Endometrial microvascular endothelial cells (primary cell): ENCODE results near the gene CPEB3. TPM values are rescaled to one million over a fixed set of nuclear protein-coding genes. Genes with fewer than 3 reads are reported as not detected.
"Not testable (repeated sequence)": the region's sequence is repeated elsewhere in the genome, so short reads cannot be mapped to it uniquely, and the experiment has no call there.

Experiments used
- in situ Hi-C: cut with HindIII; loops from 2 replicates; pipeline ENCODE4 v1.10.0; 2017; ENCODE audit warnings: low sequenced_read_pairs, low pct_unique_long_range_greater_than_20kb; ENCODE audit errors: inconsistent ontology term
- total RNA-seq: library from RNA; depleted of rRNA; stranded (reverse); fragments of >200 nt; gene quantifications from one replicate; pipeline ENCODE4 v1.2.3, GENCODE V29; 2015; ENCODE audit errors: inconsistent ontology term

CPEB3 gene
- total RNA-seq, 1 donor from 2014 or later, result 0.37 TPM

DNA sequence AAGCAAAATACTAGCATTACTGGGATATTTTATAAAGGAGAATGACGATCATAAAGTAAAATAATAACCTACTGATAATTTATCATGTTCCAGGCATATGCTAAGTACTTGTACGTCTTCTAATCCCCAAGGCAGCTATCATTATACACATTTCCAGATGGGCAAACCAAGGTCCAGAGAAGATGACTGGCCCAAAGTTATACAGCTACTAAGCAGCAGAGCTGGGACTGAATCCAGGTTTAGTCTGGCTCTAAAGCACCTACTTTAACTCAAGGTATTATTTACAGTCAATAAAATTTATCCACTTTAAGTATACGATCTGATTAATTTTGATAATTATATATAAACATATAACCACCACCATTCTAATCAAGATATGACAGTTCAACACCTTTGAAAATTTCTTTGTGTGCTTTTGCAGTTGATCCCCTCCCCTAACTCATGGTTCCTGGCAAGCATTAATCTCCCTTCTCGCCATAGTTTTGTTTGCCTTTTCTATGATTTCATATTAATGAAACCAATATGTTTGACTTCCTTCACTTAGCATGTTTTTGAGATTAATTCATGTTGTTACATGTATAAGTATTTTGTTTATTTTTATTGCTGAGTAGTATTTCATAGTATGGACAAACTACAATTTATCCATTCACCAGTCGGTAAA lies 126.7 kb downstream of the CPEB3 start:
- in situ Hi-C loops, result no loop called here

DNA sequence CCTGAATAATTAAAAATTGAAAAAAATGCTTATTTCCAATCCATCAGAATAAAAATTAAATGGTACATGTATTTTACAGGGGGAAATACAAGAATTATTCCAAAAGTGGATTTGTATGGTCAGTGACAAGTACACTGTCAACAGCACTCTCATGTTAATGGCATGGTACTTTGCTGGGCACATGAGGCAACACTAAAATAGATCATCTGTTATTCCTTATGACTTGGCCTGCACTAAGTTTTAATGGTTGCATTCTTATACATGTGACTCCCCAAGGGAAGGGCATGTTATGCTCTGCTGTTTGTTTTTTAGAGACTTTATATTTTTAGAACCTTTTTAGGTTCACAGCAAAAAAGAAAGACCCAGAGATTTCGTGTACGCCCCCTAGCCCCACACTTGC lies 128.3 kb downstream of the CPEB3 start:
- in situ Hi-C loops, result no loop called here

DNA sequence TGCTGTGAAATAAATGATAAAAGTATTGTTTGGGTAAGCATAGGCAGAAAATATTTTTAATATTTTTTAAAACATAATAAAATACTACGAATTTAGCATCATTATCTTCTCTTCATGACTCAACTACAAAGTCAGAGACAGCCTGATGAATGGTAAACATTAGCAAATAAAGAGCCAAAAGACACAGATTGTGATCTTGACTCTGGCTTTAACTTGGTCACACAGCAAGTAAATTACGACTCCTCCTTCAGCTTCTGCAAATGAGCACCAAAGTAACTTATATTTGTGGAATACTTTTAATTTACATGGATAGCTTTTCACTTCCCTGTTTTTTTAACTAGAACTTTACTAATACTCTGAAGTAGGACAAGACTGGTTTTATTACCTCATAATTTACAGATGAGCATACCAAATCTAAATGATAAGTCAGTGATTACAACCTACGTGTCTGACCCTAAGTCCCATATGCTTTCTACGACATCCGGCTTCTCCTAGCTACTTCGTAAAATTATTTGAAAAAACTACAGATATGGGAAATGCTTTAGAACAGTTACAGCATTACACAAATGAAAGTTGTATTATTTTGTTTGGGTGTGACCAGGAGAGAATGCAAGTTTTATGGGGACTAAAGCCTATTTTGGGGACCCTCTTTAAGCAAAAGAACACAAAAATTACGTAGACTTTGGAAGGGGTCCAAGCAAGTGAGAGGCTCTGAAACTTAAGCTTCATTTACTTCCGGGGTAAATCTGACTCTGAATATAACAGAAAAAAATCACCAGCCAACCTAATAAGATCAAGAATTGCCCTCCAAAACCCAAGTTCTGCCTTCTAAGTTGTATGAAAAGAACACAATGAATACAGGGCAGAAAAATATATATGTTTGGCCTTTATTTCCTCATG lies 133.8 kb downstream of the CPEB3 start:
- in situ Hi-C loops, result no loop called here

DNA sequence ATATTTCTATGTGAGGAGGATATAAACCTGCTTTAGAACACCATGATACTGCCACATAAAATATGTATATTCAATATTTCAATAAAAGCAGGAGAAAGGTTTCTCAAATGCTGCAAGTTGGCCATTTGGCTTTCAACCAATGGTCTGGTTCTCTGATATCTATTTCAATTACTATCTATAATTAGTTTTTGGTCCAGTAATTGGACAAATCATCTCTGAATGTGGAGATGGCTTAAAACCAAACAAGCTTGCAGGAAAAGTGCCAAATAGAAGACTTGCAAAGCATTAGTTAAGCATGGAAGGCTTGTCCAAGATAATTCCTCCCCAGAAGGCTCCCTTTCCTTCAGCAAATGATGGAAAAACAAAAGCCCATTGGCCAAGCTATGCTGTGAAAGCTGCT lies 140.1 kb downstream of the CPEB3 start:
- in situ Hi-C loops, result no loop called here

DNA sequence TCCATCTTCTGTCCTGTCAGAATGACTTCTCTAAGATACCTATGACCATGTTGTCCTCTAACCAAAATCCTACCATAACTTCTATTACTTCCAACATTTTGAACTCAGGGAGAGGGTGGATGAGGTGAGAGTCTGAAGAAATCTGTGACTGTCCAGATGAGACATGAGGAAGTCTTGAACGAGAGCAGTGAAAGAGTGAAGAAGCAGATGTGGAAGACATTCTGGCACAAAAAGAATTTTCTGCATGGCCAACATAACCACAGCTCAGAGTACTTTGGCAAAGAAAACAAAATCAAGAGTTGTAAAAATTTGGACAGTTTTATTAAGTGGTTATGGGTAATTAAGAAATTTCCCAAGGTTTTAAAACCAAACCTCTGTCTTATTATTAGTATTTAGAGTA lies 141.6 kb downstream of the CPEB3 start:
- in situ Hi-C loops, result no loop called here

DNA sequence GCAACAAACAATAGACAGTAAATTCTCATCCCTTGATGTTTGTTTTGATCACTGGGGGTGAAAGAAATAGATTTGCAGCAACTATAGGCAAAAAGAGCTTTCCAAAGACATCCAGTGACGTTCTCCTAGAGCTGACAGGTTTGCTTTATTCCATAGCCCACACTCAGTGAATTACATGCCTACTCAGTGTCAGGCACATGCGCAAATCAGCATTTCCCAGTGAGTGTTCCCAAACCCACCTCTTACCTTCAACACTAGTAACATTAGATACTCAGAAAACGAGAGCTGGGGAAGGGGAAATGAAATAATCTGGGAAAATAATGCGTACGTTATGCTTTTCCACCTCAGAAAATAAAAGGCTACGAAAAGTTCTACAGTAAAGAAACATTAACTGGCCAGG lies 144.1 kb downstream of the CPEB3 start:
- in situ Hi-C loops, result no loop called here

DNA sequence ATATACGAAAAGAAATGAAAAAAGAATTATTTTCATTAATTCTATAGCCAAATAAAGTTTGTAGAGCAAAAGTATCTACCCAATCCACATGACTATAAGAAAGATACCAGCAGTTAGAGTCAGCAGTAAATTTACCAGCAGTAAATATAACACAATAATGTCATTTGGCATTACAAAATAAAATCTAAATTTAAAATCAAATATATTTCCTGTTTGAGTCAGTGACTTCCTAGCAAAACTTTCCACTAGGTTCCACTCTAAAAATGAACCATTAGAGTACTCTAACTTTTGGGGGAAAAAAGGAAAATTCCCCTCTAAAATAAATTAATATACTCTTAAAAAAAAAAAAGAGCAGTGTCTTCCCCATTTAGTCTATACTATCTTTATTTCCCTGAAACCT lies 144.8 kb downstream of the CPEB3 start:
- in situ Hi-C loops, result no loop called here

DNA sequence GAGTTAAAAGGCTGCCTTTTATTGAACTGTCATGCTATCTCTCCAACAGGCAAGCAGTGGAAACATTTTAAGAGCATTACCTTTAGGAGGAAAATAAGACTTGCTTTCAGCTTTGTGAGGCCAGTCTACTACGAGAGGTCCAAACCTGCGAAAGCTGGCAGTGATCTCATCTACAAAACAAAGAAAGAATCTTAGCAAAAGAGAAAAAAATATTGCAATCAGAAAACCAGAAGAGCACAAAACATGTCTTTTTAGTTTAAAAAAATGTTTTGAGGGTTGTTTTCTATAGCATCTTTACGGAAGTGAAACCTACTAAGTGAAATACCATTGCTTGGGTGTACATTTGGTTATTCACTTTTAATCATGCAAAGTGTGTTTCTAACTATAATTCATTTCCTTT lies 147.9 kb downstream of the CPEB3 start:
- in situ Hi-C loops, result no loop called here

DNA sequence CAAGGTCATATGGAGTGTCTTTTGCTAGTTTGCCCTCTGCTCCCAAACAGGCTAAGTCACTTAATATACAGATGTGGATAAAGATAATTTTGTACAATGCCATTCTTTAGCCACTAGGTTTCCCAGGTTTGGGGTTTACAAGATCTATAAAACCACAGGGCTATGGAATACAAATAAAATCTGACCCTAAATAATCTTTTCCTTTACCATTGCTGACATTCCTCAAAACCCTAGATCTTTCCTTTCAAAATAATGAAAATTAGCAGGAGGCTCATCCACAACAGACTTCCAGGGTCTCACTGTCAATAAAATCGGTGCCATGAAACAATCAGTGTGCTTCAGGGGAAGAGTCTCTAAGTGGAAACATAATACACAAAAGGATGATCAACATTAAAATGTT lies 148.4 kb downstream of the CPEB3 start:
- in situ Hi-C loops, result no loop called here

DNA sequence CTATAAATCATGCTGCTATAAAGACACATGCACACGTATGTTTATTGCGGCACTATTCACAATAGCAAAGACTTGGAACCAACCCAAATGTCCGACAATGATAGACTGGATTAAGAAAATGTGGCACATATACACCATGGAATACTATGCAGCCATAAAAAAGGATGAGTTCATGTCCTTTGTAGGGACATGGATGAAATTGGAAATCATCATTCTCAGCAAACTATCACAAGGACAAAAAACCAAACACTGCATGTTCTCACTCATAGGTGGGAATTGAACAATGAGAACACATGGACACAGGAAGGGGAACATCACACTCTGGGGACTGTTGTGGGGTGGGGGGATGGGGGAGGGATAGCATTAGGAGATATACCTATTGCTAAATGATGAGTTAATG lies 149.7 kb downstream of the CPEB3 start:
- in situ Hi-C loops, result not testable (repeated sequence)

DNA sequence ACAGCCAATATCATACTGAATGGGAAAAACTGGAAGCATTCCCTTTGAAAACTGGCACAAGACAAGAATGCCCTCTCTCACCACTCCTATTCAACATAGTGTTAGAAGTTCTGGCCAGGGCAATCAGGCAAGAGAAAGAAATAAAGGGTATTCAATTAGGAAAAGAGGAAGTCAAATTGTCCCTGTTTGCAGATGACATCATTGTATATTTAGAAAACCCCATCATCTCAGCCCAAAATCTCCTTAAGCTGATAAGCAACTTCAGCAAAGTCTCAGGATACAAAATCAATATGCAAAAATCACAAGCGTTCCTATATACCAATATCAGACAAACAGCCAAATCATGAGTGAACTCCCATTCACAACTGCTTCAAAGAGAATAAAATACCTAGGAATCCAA lies 156.8 kb downstream of the CPEB3 start:
- in situ Hi-C loops, result not testable (repeated sequence)

DNA sequence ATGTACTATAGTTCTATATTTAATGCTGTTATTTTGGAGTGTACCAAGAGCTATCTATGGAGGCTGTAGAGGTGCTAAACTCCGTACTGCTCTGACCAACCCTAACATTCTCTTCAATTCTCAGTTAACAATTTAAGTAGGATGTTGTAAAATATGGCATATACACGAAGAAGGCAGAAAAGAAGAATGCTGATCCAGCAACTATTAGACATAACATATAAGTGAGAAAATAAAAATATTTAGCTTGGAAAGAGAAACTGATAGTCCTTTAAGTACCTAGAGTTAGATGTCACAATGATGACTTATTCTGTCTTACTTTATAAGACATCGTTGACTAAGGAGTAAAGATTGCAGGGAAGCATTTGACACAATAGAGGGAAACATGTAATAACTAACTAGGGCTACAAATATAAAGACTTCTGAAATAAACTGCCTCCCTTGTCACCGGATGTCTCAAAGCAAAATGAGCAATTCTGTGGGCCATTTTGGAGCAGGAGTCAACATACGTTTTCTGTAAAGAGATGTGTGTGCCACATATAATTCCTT lies 159.5 kb downstream of the CPEB3 start:
- in situ Hi-C loops, result no loop called here

DNA sequence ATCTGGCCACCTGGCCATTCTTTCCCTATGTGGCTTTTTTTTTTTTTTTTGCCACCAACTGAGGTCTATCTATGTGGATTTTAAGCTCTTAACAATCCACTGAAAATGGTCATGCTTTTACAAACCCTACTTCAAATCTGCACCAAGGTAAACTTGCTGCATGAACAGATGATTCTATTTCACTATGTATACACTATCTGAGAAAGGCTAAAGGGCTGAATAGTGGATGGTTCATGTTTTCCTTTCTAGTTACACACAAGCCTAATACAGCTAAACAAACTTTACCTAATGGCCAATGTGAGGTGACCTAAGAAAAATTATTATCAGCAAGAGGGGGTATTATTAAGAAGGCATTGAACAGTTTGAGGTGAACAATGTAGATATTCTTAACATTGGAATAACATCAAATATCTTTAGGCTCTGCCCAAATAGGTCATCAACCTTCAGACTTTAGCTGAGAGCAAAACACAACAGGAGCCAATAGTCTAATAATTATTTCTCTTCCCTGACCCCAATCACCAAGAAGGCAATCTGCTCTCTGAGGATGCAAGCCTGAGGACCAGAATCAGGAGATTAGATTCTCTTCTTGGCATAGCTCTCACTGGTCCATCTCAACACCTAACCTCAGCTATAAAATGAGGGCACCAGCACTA lies 160.1 kb downstream of the CPEB3 start:
- in situ Hi-C loops, result no loop called here

DNA sequence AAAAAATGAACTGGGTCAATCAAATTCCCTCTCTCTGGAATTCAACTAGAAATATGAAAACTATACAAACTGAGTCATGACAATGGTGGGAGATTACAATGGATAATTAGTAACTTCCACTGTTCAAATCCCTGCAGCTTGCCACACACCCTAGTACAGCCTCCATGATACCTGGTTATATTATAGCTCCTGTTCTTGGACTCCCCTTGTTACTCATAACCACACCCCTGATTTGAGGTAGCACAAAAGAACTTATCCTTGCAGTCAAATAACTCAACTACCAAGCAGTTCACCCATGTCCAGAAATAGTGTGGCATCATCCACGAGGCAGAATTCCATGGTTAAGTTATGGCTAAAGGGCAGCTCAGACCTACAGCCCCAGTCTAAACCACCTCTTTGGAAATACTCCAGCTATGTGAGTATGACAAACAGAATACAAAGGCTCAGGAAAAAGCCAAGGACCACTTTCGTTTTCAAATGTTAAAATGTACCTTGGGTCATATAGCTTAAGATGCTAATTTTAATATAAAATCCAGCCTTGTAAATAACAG lies 164.7 kb downstream of the CPEB3 start:
- in situ Hi-C loops, result no loop called here

DNA sequence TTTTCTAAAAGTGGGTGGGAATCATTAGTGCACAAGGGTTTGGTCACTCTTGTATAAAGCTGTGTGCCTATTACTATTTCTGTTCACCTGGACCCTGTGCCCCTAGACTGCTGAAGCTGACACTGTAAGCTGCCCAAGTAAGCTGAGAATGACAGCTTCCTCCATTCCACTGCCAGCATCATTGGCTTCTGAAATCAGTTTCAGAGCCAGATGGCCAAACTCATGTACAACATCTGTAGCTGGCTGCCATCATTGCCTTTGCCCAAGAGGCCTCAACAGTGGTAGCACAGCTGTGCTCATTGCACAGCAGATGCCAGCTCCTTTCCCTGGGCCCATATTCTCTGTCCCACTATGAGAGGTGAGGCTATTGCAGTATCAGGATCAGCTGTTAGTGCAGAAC lies 165.7 kb downstream of the CPEB3 start:
- in situ Hi-C loops, result no loop called here

DNA sequence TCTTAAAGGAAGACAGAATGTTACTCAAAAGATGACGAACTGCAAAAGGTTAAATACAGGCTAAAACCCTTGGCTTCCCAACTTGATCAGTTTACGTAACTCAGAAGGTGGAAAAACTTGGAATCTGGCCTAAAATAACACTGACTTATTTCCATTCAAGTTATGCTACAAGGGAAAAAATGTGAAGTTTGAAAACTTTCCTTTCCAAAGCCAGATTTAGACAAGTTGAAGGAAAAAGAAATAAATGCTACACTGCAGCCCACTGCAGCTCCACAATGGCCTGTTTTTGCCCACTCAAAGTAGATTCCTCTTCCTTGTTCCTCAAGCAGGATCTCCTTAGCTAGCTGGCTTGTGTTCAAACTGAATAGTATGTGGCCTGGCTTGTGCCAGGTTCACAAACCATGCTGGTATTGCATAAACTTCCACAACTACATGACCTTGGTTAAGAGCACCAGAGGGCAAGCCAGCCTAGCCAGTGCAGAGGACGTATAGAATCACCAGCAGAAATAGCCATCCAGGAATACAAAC lies 166.2 kb downstream of the CPEB3 start:
- in situ Hi-C loops, result no loop called here

DNA sequence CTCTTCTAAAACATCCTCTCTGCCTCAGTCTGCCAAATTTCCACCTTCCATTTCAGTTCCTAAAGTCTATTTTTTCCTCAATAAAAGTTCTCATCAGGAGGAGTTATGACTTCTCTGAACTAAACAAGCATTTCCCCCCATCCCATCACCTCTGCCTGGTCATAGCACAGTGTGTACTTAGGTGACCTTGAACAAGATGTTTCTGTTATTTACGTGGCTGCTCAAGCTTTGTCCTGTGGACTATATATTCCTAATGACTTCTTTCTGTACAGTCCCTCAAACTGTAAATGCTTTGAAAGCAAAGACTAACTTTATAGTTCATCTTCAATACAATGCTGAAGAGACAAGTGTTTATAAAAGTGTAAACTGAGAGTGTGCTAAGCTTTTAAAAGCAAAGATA lies 166.9 kb downstream of the CPEB3 start:
- in situ Hi-C loops, result no loop called here

DNA sequence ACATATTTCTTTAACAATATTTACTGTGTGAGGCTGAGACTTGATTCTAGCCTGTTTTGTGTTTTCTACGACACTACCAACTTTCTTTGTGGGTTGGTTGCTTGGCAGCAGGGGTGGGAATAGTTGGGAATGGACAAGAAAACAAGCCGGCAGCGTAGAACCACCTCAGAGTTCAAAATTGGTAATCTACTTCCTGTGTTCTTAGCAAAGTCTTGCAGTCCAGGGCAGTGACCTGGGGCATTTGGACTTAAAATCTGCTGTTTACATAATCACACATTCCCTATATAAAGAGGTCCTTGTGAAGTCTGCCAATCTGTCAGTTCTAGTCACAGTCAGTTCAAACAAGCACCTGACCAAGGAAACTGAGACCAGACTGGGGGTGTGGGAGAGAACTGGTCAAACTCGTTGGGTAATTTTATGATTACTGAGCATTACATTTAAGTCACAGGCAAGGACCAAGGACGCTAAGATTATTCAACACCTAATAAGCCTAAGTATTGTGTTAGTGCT lies 167.9 kb downstream of the CPEB3 start:
- in situ Hi-C loops, result no loop called here
